Activated CD4-positive, CD25-positive, alpha-beta regulatory T cell treated with anti-CD3 and anti-CD28 coated beads, Interleukin-2, amount 50 U/mL, for 24 hours (primary cell): Measurements from ENCODE around the gene KDM4B.

Source experiments
- ATAC-seq, 2 donors: fragments of 150-1000 bp; cut with Tn5 transposase; one replicate each; pipeline ENCODE4 v1.10.0; 2021; ENCODE audit warnings: mild to moderate bottlenecking in 1 of 2, moderate library complexity in 1 of 2

KDM4B gene

GRCh38 chr19:5141850-5142724 lies 173.2 kb downstream of the KDM4B start:
- no peak for ATAC-seq

GRCh38 chr19:5142725-5143097 lies 173.8 kb downstream of the KDM4B start:
- no peak for ATAC-seq

- no peak for ATAC-seq
Measured at GRCh38 chr19:5143471-5144411, 174.8 kb downstream of the KDM4B start.

- ATAC-seq: no peak
Measured at GRCh38 chr19:5144545-5145179, 175.7 kb downstream of the KDM4B start.

GRCh38 chr19:5145521-5146511 lies 176.9 kb downstream of the KDM4B start:
- ATAC-seq: no peak

- ATAC-seq: no peak
Measured at GRCh38 chr19:5147074-5147977, 178.4 kb downstream of the KDM4B start.

GRCh38 chr19:5147978-5148793 lies 179.3 kb downstream of the KDM4B start:
- no peak for ATAC-seq

- ATAC-seq: no peak
Measured at GRCh38 chr19:5148794-5149190, 179.9 kb downstream of the KDM4B start.

GRCh38 chr19:5149508-5149907 lies 180.6 kb downstream of the KDM4B start:
- no peak for ATAC-seq

- ATAC-seq: no peak
Measured at GRCh38 chr19:5149932-5150901, 181.3 kb downstream of the KDM4B start.

- ATAC-seq: no peak
Measured at GRCh38 chr19:5150902-5151741, 182.2 kb downstream of the KDM4B start.

- ATAC-seq: no peak
Measured at GRCh38 chr19:5152013-5152763, 183.3 kb downstream of the KDM4B start.

GRCh38 chr19:5152767-5153532 lies 184.0 kb downstream of the KDM4B start:
- ATAC-seq: no peak

- no peak for ATAC-seq
Measured at GRCh38 chr19:5153601-5154128, 184.8 kb downstream of the KDM4B start.

GRCh38 chr19:5154129-5154798 lies 185.4 kb downstream of the KDM4B start:
- ATAC-seq: peak in 1 of 2 donors; percentile 58
